Brain microvascular endothelial cell (primary cell): ENCODE measurements around the gene ID2.

Source experiments
- DNase-seq: peaks from one replicate; pipeline ENCODE4 v3.0.0-alpha.2; 2020
- H3K27ac ChIP-seq: fragments of 250-450 bp; sonication (Bioruptor Pico); 2 replicates; pipeline ENCODE4 v1.5.1; 2020; ENCODE audit warnings: mild to moderate bottlenecking, moderate library complexity
- H3K27me3 ChIP-seq: fragments of 250-450 bp; sonication (Bioruptor Pico); replicated peaks from 2 replicates; pipeline ENCODE4 v1.5.1; 2020; ENCODE audit warnings: mild to moderate bottlenecking
- H3K36me3 ChIP-seq: fragments of 250-450 bp; sonication (Bioruptor Pico); replicated peaks from 2 replicates; pipeline ENCODE4 v1.5.1; 2020; ENCODE audit warnings: mild to moderate bottlenecking
- H3K4me3 ChIP-seq: 2 replicates; pipeline ENCODE4 v1.5.1; 2011; ENCODE audit warnings: low read depth, mild to moderate bottlenecking, control low read depth, low read length, moderate library complexity
- in situ Hi-C: cut with HindIII; loops from 2 replicates; pipeline ENCODE4 v1.10.0; 2017; ENCODE audit warnings: low sequenced_read_pairs, low pct_ligation_motif_present
- TF ChIP-seq, protein P1 (sequence below): IDR thresholded peaks from 2 replicates; pipeline ENCODE4 v1.5.1; 2011; ENCODE audit warnings: low read depth, mild to moderate bottlenecking, moderate library complexity, low read length, control low read depth, inconsistent platforms; ENCODE audit errors: missing control alignments

The ID2 gene

GRCh38 chr2:8656811-8657210 is 25.0 kb upstream of the ID2 start:
- Histone ChIP-seq H3K36me3 (no peaks in the 10 kb centered on the region), H3K27ac (no peak overlapping the region), H3K27me3 (no peaks in the 10 kb centered on the region), H3K4me3 (no peak overlapping the region)
- in situ Hi-C loops, result no loop called here
- no peak for DNase-seq
- TF ChIP-seq, protein P1, sequence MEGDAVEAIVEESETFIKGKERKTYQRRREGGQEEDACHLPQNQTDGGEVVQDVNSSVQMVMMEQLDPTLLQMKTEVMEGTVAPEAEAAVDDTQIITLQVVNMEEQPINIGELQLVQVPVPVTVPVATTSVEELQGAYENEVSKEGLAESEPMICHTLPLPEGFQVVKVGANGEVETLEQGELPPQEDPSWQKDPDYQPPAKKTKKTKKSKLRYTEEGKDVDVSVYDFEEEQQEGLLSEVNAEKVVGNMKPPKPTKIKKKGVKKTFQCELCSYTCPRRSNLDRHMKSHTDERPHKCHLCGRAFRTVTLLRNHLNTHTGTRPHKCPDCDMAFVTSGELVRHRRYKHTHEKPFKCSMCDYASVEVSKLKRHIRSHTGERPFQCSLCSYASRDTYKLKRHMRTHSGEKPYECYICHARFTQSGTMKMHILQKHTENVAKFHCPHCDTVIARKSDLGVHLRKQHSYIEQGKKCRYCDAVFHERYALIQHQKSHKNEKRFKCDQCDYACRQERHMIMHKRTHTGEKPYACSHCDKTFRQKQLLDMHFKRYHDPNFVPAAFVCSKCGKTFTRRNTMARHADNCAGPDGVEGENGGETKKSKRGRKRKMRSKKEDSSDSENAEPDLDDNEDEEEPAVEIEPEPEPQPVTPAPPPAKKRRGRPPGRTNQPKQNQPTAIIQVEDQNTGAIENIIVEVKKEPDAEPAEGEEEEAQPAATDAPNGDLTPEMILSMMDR, result no peak

- TF ChIP-seq, protein P1, result no peak
- Histone ChIP-seq H3K4me3 (no peak overlapping the region), H3K36me3 (no peaks in the 10 kb centered on the region), H3K27ac (no peak overlapping the region), H3K27me3 (no peaks in the 10 kb centered on the region)
- in situ Hi-C loops, result no loop called here
- no peak for DNase-seq
Measured at GRCh38 chr2:8657423-8658062, 24.3 kb upstream of the ID2 start.

GRCh38 chr2:8658064-8658862 is 23.6 kb upstream of the ID2 start:
- in situ Hi-C loops, result no loop called here
- H3K27me3 ChIP-seq, result no peaks in the 10 kb centered on the region
- no peak for DNase-seq
- H3K36me3 ChIP-seq, result no peaks in the 10 kb centered on the region
- TF ChIP-seq, protein P1, result no peak
- no peak overlapping the region for H3K4me3 ChIP-seq
- no peak overlapping the region for H3K27ac ChIP-seq

DNA sequence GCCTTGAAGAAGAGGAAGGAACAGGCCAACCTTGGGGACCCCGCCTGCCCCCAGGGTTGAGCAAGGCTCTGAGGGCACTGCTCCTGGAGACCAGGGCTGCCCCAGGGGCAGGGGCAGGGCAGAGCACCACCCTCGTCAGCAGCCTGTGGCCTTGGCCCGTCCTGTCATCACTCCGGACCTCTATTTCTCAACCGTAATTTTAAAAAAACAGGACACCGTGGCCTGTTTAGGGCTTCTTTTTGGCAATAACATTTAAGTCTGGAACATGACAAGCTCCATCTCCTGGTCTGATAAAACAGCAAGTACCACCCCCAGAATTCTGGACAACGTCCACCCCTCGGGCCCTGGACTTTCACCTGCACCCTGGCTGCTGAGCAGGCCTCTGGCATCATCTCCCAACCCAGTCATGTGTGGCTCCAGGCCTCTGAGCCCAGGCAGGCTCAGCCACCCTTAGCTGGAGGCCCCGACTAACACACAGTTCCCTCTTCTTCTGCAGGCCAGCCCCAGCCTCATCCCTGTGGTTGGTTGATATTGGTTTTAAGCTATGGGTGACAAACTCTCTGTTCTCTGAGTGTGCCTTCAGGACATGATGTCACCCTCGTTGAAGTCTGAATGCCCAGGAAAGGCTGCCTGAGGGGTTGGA is 22.6 kb upstream of the ID2 start:
- DNase-seq, result no peak
- Histone ChIP-seq H3K27me3 (no peaks in the 10 kb centered on the region), H3K4me3 (no peak overlapping the region), H3K27ac (no peak overlapping the region), H3K36me3 (no peaks in the 10 kb centered on the region)
- TF ChIP-seq, protein P1, result no peak
- in situ Hi-C loops, result no loop called here

DNA sequence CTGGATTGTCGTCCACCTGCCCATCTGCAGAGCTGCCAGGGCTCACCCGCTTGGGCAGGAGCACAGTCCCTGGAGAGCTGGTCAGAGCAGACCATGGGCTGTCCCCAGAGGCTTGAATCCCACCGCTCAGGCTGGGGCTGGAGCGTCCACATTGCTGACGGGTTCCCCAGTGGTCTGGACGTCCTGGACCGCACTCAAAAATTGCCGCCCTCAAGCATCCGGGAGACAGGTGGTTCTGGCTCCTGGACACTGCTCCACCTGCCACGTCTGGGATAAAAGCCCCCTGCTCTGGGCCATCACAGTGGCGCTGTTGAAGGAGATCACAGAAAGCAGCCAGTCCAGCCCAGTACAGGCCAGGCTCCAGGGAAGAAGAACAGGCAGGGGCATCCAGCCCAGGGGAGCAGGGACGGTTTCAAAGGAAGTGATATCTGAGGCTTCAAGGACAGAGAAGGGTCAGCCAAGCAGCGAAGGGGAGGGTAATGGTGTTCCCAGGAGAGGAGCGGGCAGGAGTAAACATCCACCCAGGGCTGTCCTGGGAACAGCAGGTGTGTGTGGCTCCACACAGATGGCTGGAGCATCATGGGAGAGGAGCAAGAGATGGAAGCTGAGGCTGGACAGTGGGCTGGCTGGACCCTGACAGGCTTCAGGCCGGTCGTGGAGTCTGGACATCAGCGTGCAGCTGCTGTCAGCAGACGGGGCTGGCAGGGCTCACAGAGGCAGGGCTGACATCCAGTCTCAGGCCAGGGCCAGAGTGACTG is 21.9 kb upstream of the ID2 start:
- in situ Hi-C loops, result no loop called here
- Histone ChIP-seq H3K27ac (no peak overlapping the region), H3K4me3 (no peak overlapping the region), H3K36me3 (no peaks in the 10 kb centered on the region), H3K27me3 (no peaks in the 10 kb centered on the region)
- DNase-seq, result no peak
- TF ChIP-seq, protein P1, result no peak
